ENCODE results near the gene METTL14. TPM values are rescaled to one million over a fixed set of nuclear protein-coding genes. Genes with fewer than 3 reads are reported as not detected.
A peak's percentile ranks its signal among the peaks of the same experiment; 100 is the strongest.
"Not testable (repeated sequence)": the region's sequence is repeated elsewhere in the genome, so short reads cannot be mapped to it uniquely, and the experiment has no call there.

The METTL14 gene
- 9.5 and 15.4 TPM in 2 replicates for total RNA-seq (2014; rRNA removed)
- percentile 67 among the genes with signal in this experiment for Bru-seq, nascent RNA
- percentile 70 among the genes with signal in this experiment for BruChase-seq, experiment 1, labeled RNA remaining after a 6-hour chase
- percentile 76 among the genes with signal in this experiment for BruChase-seq, experiment 2, labeled RNA remaining after a 2-hour chase
- long read RNA-seq, full-length matches to known transcripts: 15 of 19 reads
- long read RNA-seq, partial matches to known transcripts: 0 of 19 reads
- long read RNA-seq, other reads (novel, unspliced or antisense): 4 of 19 reads

GRCh38 chr4:118684873-118685811 lies at the start of gene METTL14:
TSS of gene METTL14 (plus strand) at chr4:118685392. CDS start at chr4:118685535, 143 bp downstream.
- peak within 1 kb of the TSS; percentile 33 for H3K27ac ChIP-seq (ENCODE audit: low read length)
- no peaks in the 10 kb centered on the region for H3K9me2 ChIP-seq (replicated peaks; ENCODE audit: low read length)
- H3K4me3 ChIP-seq (ENCODE audit: low read length): peak within 1 kb of the TSS; percentile 94
- H3F3A ChIP-seq (ENCODE audit: low read length, unreplicated experiment): no peaks in the 10 kb centered on the region
- H4K20me1 ChIP-seq (ENCODE audit: low read length): no peaks in the 10 kb centered on the region
- H3K4me2 ChIP-seq (ENCODE audit: low read length): peak within 1 kb of the TSS; percentile 94
- peak within 1 kb of the TSS; percentile 79 for H3K9ac ChIP-seq (ENCODE audit: low read length)
- peak within 1 kb of the TSS; percentile 99 for H2AFZ ChIP-seq (ENCODE audit: low read length)
- H3K4me1 ChIP-seq (ENCODE audit: insufficient read depth, low read length): peaks cover 8% of the 10 kb centered on the region; the same call in 1 of the 2 replicates
- ATAC-seq (peak; percentile 89), DNase-seq (peak; percentile 83)
- ChIA-PET CTCF (no interaction called here), POLR2A (ENCODE audit: unreplicated experiment) (no interaction called here)
- H3K27me3 ChIP-seq (ENCODE audit: low read length): no peaks in the 10 kb centered on the region
- H3K79me2 ChIP-seq (ENCODE audit: low read length): peaks cover 29% of the 10 kb centered on the region
- H3K36me3 ChIP-seq (ENCODE audit: low read depth, low read length): peaks cover 3% of the 10 kb centered on the region; the same call in 1 of the 2 replicates
- TF ChIP-seq CTCF (conservative IDR thresholded peaks at IDR 0.05; ENCODE audit: low read depth, low read length) (no peak), EZH2 (IDR thresholded peaks at IDR 0.05; ENCODE audit: low read length, unreplicated experiment) (no peak), EZH2phosphoT487 (IDR thresholded peaks at IDR 0.05; ENCODE audit: borderline replicate concordance, low read length) (no peak)
- intact Hi-C loops (cut with micrococcal nuclease): loop anchor here (10.0 kb wide), 1 partner anchor 260 kb away; no protein-coding TSS in a partner anchor
- TSS peak; percentile 87 for BruUV-seq (replicated peaks)
- no peaks in the 10 kb centered on the region for H3K9me3 ChIP-seq (ENCODE audit: low read length)

- H3K9me2 ChIP-seq (replicated peaks; ENCODE audit: low read length); H2AFZ ChIP-seq (ENCODE audit: low read length); H3K27ac ChIP-seq (ENCODE audit: low read length); intact Hi-C loops (cut with micrococcal nuclease); H3F3A ChIP-seq (ENCODE audit: low read length, unreplicated experiment); CTCF ChIA-PET; H3K4me1 ChIP-seq (ENCODE audit: insufficient read depth, low read length); H3K36me3 ChIP-seq (ENCODE audit: low read depth, low read length); DNase-seq; H3K79me2 ChIP-seq (ENCODE audit: low read length); H3K4me2 ChIP-seq (ENCODE audit: low read length); ATAC-seq; POLR2A ChIA-PET (ENCODE audit: unreplicated experiment); H3K9ac ChIP-seq (ENCODE audit: low read length); BruUV-seq (replicated peaks); H3K9me3 ChIP-seq (ENCODE audit: low read length); H3K27me3 ChIP-seq (ENCODE audit: low read length); H3K4me3 ChIP-seq (ENCODE audit: low read length); H4K20me1 ChIP-seq (ENCODE audit: low read length): not testable (repeated sequence)
These were observed 49.1 kb upstream of the METTL14 start for GRCh38 chr4:118636126-118636525.

- ATAC-seq; H2AFZ ChIP-seq (ENCODE audit: low read length); BruUV-seq (replicated peaks); H3K36me3 ChIP-seq (ENCODE audit: low read depth, low read length); H3K9me3 ChIP-seq (ENCODE audit: low read length); H3K9me2 ChIP-seq (replicated peaks; ENCODE audit: low read length); POLR2A ChIA-PET (ENCODE audit: unreplicated experiment); H3K27ac ChIP-seq (ENCODE audit: low read length); H3K79me2 ChIP-seq (ENCODE audit: low read length); H3K9ac ChIP-seq (ENCODE audit: low read length); H3K4me3 ChIP-seq (ENCODE audit: low read length); CTCF ChIA-PET; H3K27me3 ChIP-seq (ENCODE audit: low read length); H3F3A ChIP-seq (ENCODE audit: low read length, unreplicated experiment); H3K4me1 ChIP-seq (ENCODE audit: insufficient read depth, low read length); H3K4me2 ChIP-seq (ENCODE audit: low read length); intact Hi-C loops (cut with micrococcal nuclease); H4K20me1 ChIP-seq (ENCODE audit: low read length): not testable (repeated sequence)
- DNase-seq: peak; percentile 19
- TF ChIP-seq CTCF (conservative IDR thresholded peaks at IDR 0.05; ENCODE audit: low read depth, low read length): peak; percentile 31; the same call in 1 of the 2 replicates
These were observed 20.5 kb upstream of the METTL14 start for GRCh38 chr4:118664665-118665064.

- BruUV-seq (replicated peaks); H3K4me1 ChIP-seq (ENCODE audit: insufficient read depth, low read length); H3K79me2 ChIP-seq (ENCODE audit: low read length); H3K4me2 ChIP-seq (ENCODE audit: low read length); H3K27me3 ChIP-seq (ENCODE audit: low read length); H3K27ac ChIP-seq (ENCODE audit: low read length); CTCF ChIA-PET; H3K36me3 ChIP-seq (ENCODE audit: low read depth, low read length); POLR2A ChIA-PET (ENCODE audit: unreplicated experiment); H3K9me3 ChIP-seq (ENCODE audit: low read length); H3K9ac ChIP-seq (ENCODE audit: low read length); intact Hi-C loops (cut with micrococcal nuclease); H2AFZ ChIP-seq (ENCODE audit: low read length); H3F3A ChIP-seq (ENCODE audit: low read length, unreplicated experiment); H4K20me1 ChIP-seq (ENCODE audit: low read length); H3K4me3 ChIP-seq (ENCODE audit: low read length); ATAC-seq; H3K9me2 ChIP-seq (replicated peaks; ENCODE audit: low read length): not testable (repeated sequence)
- peak; percentile 70 for DNase-seq
These were observed 16.0 kb upstream of the METTL14 start for GRCh38 chr4:118669220-118669619.

GRCh38 chr4:118670968-118671367 lies 14.2 kb upstream of the METTL14 start:
- H3K36me3 ChIP-seq (ENCODE audit: low read depth, low read length); intact Hi-C loops (cut with micrococcal nuclease); H3K27me3 ChIP-seq (ENCODE audit: low read length); H4K20me1 ChIP-seq (ENCODE audit: low read length); H2AFZ ChIP-seq (ENCODE audit: low read length); H3K27ac ChIP-seq (ENCODE audit: low read length); H3F3A ChIP-seq (ENCODE audit: low read length, unreplicated experiment); H3K4me2 ChIP-seq (ENCODE audit: low read length); BruUV-seq (replicated peaks); DNase-seq; POLR2A ChIA-PET (ENCODE audit: unreplicated experiment); H3K4me1 ChIP-seq (ENCODE audit: insufficient read depth, low read length); H3K9me2 ChIP-seq (replicated peaks; ENCODE audit: low read length); H3K79me2 ChIP-seq (ENCODE audit: low read length); H3K4me3 ChIP-seq (ENCODE audit: low read length); H3K9me3 ChIP-seq (ENCODE audit: low read length); CTCF ChIA-PET; H3K9ac ChIP-seq (ENCODE audit: low read length); ATAC-seq: not testable (repeated sequence)
